ENCODE results near the gene SPACA7.

The SPACA7 gene

GRCh38 chr13:112376050-112376681 lies at the start of gene SPACA7:
Gene SPACA7 (plus strand): TSS chr13:112376355. CDS start chr13:112376386, 31 bp downstream.
- no peak for TF ChIP-seq CTCF (IDR thresholded peaks at IDR 0.05; ENCODE audit: low read depth, low read length)

DNA sequence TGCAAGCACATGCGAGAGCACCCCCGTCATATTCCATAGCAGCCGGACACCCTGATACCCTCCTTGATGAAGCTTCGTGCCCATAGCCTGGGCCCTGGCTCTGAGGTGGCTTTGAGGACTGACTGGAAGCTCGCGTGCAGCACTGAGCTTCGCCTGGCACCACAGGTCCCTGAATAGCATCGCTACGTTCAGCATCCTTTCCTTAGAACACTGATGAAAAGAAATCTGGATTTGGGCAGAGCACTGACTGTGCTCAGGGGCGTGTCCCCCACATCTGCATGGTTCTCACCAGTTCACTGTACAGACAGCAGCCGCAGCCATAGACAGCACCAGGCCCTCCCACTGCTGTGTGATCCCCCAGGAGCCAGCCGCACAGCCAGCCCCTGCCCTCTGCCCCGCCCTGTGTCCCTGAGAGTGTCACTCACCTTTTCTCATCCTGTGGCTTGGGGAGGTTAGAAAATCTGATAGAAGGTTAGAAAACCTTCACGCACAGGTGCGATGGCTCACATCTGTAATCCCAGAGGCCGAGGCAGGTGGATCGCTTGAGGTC lies 49.3 kb upstream of the SPACA7 start:
- no peak for DNase-seq (ENCODE audit: extremely low read depth, low read depth)
- TF ChIP-seq CTCF (IDR thresholded peaks at IDR 0.05; ENCODE audit: low read depth, low read length) = no peak

More at GRCh38 chr13:112376050-112376681, at the start of gene SPACA7:
- DNase-seq (ENCODE audit: extremely low read depth, low read depth) = no peak

GRCh38 chr13:112328936-112329335 lies 47.2 kb upstream of the SPACA7 start:
- no peak for TF ChIP-seq CTCF (IDR thresholded peaks at IDR 0.05; ENCODE audit: low read depth, low read length)
- no peak for DNase-seq (ENCODE audit: extremely low read depth, low read depth)

DNA sequence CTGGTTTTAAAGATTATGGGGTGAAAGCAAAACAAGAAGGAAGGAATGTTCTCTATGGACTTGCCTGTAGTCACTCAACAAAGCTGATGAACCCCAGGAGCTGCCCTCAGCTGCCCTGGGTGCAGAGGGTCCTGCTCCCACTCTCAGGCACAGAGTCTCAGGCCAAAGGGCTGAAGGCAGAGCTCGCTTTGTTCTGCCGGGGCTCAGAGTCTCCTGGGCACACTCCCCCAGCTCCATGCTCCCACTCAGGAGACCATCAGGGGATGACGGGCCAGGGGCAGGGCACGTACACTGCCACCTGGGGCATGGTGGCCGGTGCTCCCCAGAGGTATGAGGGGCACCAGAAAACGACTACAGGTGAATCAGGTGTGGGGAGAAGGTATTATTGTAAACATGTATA lies 46.8 kb upstream of the SPACA7 start:
- no peak for DNase-seq (ENCODE audit: extremely low read depth, low read depth)
- no peak for TF ChIP-seq CTCF (IDR thresholded peaks at IDR 0.05; ENCODE audit: low read depth, low read length)

DNA sequence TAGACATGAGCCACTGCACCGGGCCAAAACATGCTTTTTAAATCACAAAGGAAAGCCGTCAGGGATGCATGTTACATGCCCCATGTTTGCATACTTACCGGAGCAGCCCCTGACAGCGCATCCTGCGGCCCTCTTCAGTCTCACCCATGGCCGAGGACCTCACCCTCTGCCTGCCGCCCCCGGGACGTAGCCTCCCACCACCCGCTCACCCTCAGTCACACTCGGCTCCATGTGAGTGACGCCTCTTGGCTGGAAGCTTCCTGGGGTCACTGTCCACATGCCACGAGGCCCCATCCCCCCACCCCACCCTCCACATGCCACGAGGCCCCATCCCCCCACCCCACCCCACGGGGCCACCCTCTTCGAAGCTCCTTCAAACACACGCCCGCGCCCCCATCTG lies 46.1 kb upstream of the SPACA7 start:
- TF ChIP-seq CTCF (IDR thresholded peaks at IDR 0.05; ENCODE audit: low read depth, low read length) = no peak
- no peak for DNase-seq (ENCODE audit: extremely low read depth, low read depth)

GRCh38 chr13:112330479-112331381 lies 45.4 kb upstream of the SPACA7 start:
- TF ChIP-seq CTCF (IDR thresholded peaks at IDR 0.05; ENCODE audit: low read depth, low read length) = no peak
- no peak for DNase-seq (ENCODE audit: extremely low read depth, low read depth)

DNA sequence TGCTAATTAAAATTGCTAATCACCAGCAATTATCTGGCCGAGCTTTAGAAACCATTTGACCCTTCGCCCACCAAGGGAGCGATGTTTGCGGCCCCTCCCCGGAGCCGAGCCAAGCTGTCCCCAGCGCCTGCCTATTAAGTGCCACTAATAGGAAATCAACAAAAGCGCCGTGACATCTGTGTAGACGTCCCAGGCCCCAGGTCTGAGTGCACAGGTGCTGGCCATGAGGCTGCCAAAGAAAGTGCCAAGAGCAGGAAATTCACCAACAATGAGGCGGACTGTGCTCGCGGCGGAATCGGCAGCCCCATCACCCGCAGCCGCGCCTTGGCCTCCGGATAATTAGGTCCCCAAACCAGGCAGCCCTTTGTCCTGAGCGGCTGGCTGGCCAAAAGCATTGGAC lies 44.5 kb upstream of the SPACA7 start:
- no peak for DNase-seq (ENCODE audit: extremely low read depth, low read depth)
- no peak for TF ChIP-seq CTCF (IDR thresholded peaks at IDR 0.05; ENCODE audit: low read depth, low read length)
